Measurements from ENCODE around the gene TSPAN9. TPM values are rescaled to one million over a fixed set of nuclear protein-coding genes. Genes with fewer than 3 reads are reported as not detected.
A peak's percentile ranks its signal among the peaks of the same experiment; 100 is the strongest.

The TSPAN9 gene
- polyA plus RNA-seq, 3 donors from 2014 or later, result 0.44 TPM; not detected in 2

GRCh38 chr12:3160081-3160480, 82.9 kb downstream of the TSPAN9 start:
- DNase-seq, result no peak
- no peaks in the 10 kb centered on the region for H3K36me3 Mint-ChIP-seq
- no peaks in the 10 kb centered on the region for H3K9me3 Mint-ChIP-seq
- peaks cover 0 to 4% (median 3%) of the 10 kb centered on the region in 3 donors for H3K27me3 Mint-ChIP-seq (ENCODE audit: low read depth in 3 of 3)
- no peak overlapping the region for H3K4me3 Mint-ChIP-seq
- no peak overlapping the region for H3K27ac Mint-ChIP-seq
- no peaks in the 10 kb centered on the region for H3K4me1 Mint-ChIP-seq

- Mint-ChIP-seq H3K9me3 (no peaks in the 10 kb centered on the region), H3K36me3 (no peaks in the 10 kb centered on the region), H3K4me3 (no peak overlapping the region), H3K27me3 (ENCODE audit: low read depth in 3 of 3) (peaks cover 0 to 4% (median 0%) of the 10 kb centered on the region in 3 donors), H3K27ac (no peak overlapping the region), H3K4me1 (no peaks in the 10 kb centered on the region)
- no peak for DNase-seq
These were observed 84.7 kb downstream of the TSPAN9 start for GRCh38 chr12:3161861-3162260.

- Mint-ChIP-seq H3K27me3 (ENCODE audit: low read depth in 3 of 3) (peaks cover 0 to 3% (median 2%) of the 10 kb centered on the region in 3 donors), H3K27ac (peak overlapping the region in 1 of 6 donors; percentile 31), H3K36me3 (no peaks in the 10 kb centered on the region), H3K4me1 (no peaks in the 10 kb centered on the region), H3K9me3 (no peaks in the 10 kb centered on the region), H3K4me3 (no peak overlapping the region)
- DNase-seq, result no peak
These were observed 87.4 kb downstream of the TSPAN9 start for GRCh38 chr12:3164454-3165077.

GRCh38 chr12:3165078-3165980, 88.2 kb downstream of the TSPAN9 start:
- H3K36me3 Mint-ChIP-seq, result no peaks in the 10 kb centered on the region
- no peaks in the 10 kb centered on the region for H3K9me3 Mint-ChIP-seq
- peaks cover 0 to 3% (median 2%) of the 10 kb centered on the region in 3 donors for H3K27me3 Mint-ChIP-seq (ENCODE audit: low read depth in 3 of 3)
- H3K4me3 Mint-ChIP-seq, result no peak overlapping the region
- no peaks in the 10 kb centered on the region for H3K4me1 Mint-ChIP-seq
- no peak overlapping the region for H3K27ac Mint-ChIP-seq
- DNase-seq, result no peak

- H3K36me3 Mint-ChIP-seq, result no peaks in the 10 kb centered on the region
- DNase-seq, result no peak
- no peak overlapping the region for H3K27ac Mint-ChIP-seq
- no peaks in the 10 kb centered on the region for H3K9me3 Mint-ChIP-seq
- peaks cover 2 to 5% (median 2%) of the 10 kb centered on the region in 3 donors for H3K27me3 Mint-ChIP-seq (ENCODE audit: low read depth in 3 of 3)
- no peak overlapping the region for H3K4me3 Mint-ChIP-seq
- H3K4me1 Mint-ChIP-seq, result no peaks in the 10 kb centered on the region
These were observed 90.5 kb downstream of the TSPAN9 start for GRCh38 chr12:3167636-3168035.

GRCh38 chr12:3168223-3169221, 91.3 kb downstream of the TSPAN9 start:
- no peak for DNase-seq
- no peak overlapping the region for H3K4me3 Mint-ChIP-seq
- no peaks in the 10 kb centered on the region for H3K36me3 Mint-ChIP-seq
- H3K9me3 Mint-ChIP-seq, result no peaks in the 10 kb centered on the region
- no peak overlapping the region for H3K27ac Mint-ChIP-seq
- H3K27me3 Mint-ChIP-seq (ENCODE audit: low read depth in 3 of 3), result peaks cover 5 to 6% (median 5%) of the 10 kb centered on the region in 3 donors
- H3K4me1 Mint-ChIP-seq, result no peaks in the 10 kb centered on the region

GRCh38 chr12:3170423-3171194, 93.4 kb downstream of the TSPAN9 start:
- Mint-ChIP-seq H3K4me1 (no peaks in the 10 kb centered on the region), H3K27me3 (ENCODE audit: low read depth in 3 of 3) (peaks cover 5 to 6% (median 5%) of the 10 kb centered on the region in 3 donors)

GRCh38 chr12:3171195-3171591, 94.0 kb downstream of the TSPAN9 start:
- Mint-ChIP-seq H3K9me3 (no peaks in the 10 kb centered on the region), H3K27me3 (ENCODE audit: low read depth in 3 of 3) (peaks cover 5 to 6% (median 5%) of the 10 kb centered on the region in 3 donors), H3K36me3 (no peaks in the 10 kb centered on the region), H3K27ac (peak overlapping the region in 1 of 6 donors; percentile 16), H3K4me1 (no peaks in the 10 kb centered on the region), H3K4me3 (no peak overlapping the region)
- DNase-seq, result no peak

More at GRCh38 chr12:3170423-3171194, 93.4 kb downstream of the TSPAN9 start:
- no peaks in the 10 kb centered on the region for H3K9me3 Mint-ChIP-seq
- no peaks in the 10 kb centered on the region for H3K36me3 Mint-ChIP-seq
- no peak overlapping the region for H3K4me3 Mint-ChIP-seq
- H3K27ac Mint-ChIP-seq, result no peak overlapping the region
- no peak for DNase-seq

- H3K27me3 Mint-ChIP-seq (ENCODE audit: low read depth in 3 of 3), result peaks cover 5 to 6% (median 6%) of the 10 kb centered on the region in 3 donors
- H3K27ac Mint-ChIP-seq, result no peak overlapping the region
- H3K4me3 Mint-ChIP-seq, result no peak overlapping the region
- no peaks in the 10 kb centered on the region for H3K36me3 Mint-ChIP-seq
- H3K9me3 Mint-ChIP-seq, result no peaks in the 10 kb centered on the region
- DNase-seq, result no peak
- no peaks in the 10 kb centered on the region for H3K4me1 Mint-ChIP-seq
These were observed 95.2 kb downstream of the TSPAN9 start for GRCh38 chr12:3172124-3173007.

- H3K4me3 Mint-ChIP-seq, result no peak overlapping the region
- no peak overlapping the region for H3K27ac Mint-ChIP-seq
- H3K4me1 Mint-ChIP-seq, result no peaks in the 10 kb centered on the region
- no peaks in the 10 kb centered on the region for H3K9me3 Mint-ChIP-seq
- no peak for DNase-seq
- H3K27me3 Mint-ChIP-seq (ENCODE audit: low read depth in 3 of 3), result peaks cover 5 to 6% (median 6%) of the 10 kb centered on the region in 3 donors
- H3K36me3 Mint-ChIP-seq, result no peaks in the 10 kb centered on the region
These were observed 95.9 kb downstream of the TSPAN9 start for GRCh38 chr12:3173008-3173553.

- H3K4me3 Mint-ChIP-seq, result no peak overlapping the region
- H3K9me3 Mint-ChIP-seq, result no peaks in the 10 kb centered on the region
- no peak overlapping the region for H3K27ac Mint-ChIP-seq
- H3K27me3 Mint-ChIP-seq (ENCODE audit: low read depth in 3 of 3), result peaks cover 5 to 6% (median 6%) of the 10 kb centered on the region in 3 donors
- H3K4me1 Mint-ChIP-seq, result no peaks in the 10 kb centered on the region
- no peaks in the 10 kb centered on the region for H3K36me3 Mint-ChIP-seq
- DNase-seq, result no peak
These were observed 96.7 kb downstream of the TSPAN9 start for GRCh38 chr12:3173912-3174311.

- H3K9me3 Mint-ChIP-seq, result no peaks in the 10 kb centered on the region
- no peak overlapping the region for H3K4me3 Mint-ChIP-seq
- H3K27me3 Mint-ChIP-seq (ENCODE audit: low read depth in 3 of 3), result peaks cover 3 to 6% (median 3%) of the 10 kb centered on the region in 3 donors
- H3K4me1 Mint-ChIP-seq, result no peaks in the 10 kb centered on the region
- H3K27ac Mint-ChIP-seq, result no peak overlapping the region
- DNase-seq, result no peak
- no peaks in the 10 kb centered on the region for H3K36me3 Mint-ChIP-seq
These were observed 98.1 kb downstream of the TSPAN9 start for GRCh38 chr12:3175238-3175637.
